ENCODE measurements around the gene CASP7. TPM values are rescaled to one million over a fixed set of nuclear protein-coding genes. Genes with fewer than 3 reads are reported as not detected.

The CASP7 gene
- total and polyA plus RNA-seq, 4 donors = 8.8 to 25.0 (median 11.4) TPM

DNA sequence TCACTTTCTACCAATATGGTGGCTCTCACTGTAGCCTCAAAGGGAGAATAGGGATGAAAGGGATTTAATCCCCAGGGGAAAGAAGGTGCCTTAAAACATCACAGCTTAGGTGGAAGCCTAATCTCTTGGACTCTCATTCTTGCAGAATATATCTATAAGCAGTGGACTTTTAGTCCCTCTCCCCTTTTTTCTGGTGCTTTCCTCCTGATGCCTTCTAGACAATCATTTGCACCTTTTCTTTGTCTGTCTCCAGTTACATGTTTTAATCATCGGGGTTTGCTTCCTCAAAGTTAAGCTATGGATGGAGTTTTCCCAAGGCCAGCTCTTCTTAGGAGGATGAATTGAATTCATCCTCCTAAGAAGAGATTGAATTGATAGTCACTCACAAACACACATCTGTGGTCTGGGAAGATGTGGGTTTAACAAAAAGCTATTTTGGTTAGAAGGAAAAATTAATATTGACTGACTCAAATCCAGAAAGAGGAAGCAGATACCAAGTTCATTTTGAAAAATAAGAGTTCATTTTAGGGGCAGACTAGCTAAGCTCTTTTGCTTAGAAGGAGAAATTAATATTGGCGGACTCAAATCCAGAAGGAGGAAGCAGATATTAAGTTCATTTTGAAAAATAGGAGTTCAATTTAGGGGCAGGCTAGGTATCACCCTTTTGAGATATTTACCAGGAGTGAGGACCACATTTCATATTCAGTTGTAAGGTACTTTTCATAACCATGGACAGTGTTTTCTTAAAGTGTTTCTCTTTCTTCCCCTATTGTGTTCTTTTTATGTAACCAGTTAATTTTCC is 36.6 kb downstream of the CASP7 start:
- H3K9ac ChIP-seq (ENCODE audit: low read depth in 1 of 2, low read length in 2 of 2) = no peak overlapping the region
- whole genome bisulfite sequencing = 47% methylated on average over 2 of the region's 2 CpGs
- H3K4me3 ChIP-seq (ENCODE audit: low read depth in 1 of 3, low read length in 3 of 3) = no peak overlapping the region
- H3K9me3 ChIP-seq (ENCODE audit: control insufficient read depth in 4 of 4, low read length in 3 of 4) = no peaks in the 10 kb centered on the region
- H3K36me3 ChIP-seq (ENCODE audit: control insufficient read depth in 4 of 4, insufficient read depth in 3 of 4, low read depth in 1 of 4, low read length in 3 of 4) = peaks cover 3 to 18% (median 8%) of the 10 kb centered on the region in 4 donors
- no peaks in the 10 kb centered on the region for H3K27me3 ChIP-seq (ENCODE audit: control insufficient read depth in 4 of 4, insufficient read depth in 4 of 4, low read length in 3 of 4)
- no peak for TF ChIP-seq GABPA (IDR thresholded peaks at IDR 0.05 in 1 of 2, conservative IDR thresholded peaks at IDR 0.05 in 1 of 2)
- TF ChIP-seq EGR1 (IDR thresholded peaks at IDR 0.05; ENCODE audit: low read depth in 2 of 2) = no peak
- no peak for TF ChIP-seq HNF4G (IDR thresholded peaks at IDR 0.05)
- TF ChIP-seq SP1 (IDR thresholded peaks at IDR 0.05) = no peak
- TF ChIP-seq, protein P1, sequence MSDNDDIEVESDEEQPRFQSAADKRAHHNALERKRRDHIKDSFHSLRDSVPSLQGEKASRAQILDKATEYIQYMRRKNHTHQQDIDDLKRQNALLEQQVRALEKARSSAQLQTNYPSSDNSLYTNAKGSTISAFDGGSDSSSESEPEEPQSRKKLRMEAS (IDR thresholded peaks at IDR 0.05) = no peak
- TF ChIP-seq RXRA (IDR thresholded peaks at IDR 0.05) = no peak
- TF ChIP-seq, protein P2, sequence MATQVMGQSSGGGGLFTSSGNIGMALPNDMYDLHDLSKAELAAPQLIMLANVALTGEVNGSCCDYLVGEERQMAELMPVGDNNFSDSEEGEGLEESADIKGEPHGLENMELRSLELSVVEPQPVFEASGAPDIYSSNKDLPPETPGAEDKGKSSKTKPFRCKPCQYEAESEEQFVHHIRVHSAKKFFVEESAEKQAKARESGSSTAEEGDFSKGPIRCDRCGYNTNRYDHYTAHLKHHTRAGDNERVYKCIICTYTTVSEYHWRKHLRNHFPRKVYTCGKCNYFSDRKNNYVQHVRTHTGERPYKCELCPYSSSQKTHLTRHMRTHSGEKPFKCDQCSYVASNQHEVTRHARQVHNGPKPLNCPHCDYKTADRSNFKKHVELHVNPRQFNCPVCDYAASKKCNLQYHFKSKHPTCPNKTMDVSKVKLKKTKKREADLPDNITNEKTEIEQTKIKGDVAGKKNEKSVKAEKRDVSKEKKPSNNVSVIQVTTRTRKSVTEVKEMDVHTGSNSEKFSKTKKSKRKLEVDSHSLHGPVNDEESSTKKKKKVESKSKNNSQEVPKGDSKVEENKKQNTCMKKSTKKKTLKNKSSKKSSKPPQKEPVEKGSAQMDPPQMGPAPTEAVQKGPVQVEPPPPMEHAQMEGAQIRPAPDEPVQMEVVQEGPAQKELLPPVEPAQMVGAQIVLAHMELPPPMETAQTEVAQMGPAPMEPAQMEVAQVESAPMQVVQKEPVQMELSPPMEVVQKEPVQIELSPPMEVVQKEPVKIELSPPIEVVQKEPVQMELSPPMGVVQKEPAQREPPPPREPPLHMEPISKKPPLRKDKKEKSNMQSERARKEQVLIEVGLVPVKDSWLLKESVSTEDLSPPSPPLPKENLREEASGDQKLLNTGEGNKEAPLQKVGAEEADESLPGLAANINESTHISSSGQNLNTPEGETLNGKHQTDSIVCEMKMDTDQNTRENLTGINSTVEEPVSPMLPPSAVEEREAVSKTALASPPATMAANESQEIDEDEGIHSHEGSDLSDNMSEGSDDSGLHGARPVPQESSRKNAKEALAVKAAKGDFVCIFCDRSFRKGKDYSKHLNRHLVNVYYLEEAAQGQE (IDR thresholded peaks at IDR 0.05) = no peak
- TF ChIP-seq HNF4A (conservative IDR thresholded peaks at IDR 0.05) = no peak
- TF ChIP-seq, protein P3, sequence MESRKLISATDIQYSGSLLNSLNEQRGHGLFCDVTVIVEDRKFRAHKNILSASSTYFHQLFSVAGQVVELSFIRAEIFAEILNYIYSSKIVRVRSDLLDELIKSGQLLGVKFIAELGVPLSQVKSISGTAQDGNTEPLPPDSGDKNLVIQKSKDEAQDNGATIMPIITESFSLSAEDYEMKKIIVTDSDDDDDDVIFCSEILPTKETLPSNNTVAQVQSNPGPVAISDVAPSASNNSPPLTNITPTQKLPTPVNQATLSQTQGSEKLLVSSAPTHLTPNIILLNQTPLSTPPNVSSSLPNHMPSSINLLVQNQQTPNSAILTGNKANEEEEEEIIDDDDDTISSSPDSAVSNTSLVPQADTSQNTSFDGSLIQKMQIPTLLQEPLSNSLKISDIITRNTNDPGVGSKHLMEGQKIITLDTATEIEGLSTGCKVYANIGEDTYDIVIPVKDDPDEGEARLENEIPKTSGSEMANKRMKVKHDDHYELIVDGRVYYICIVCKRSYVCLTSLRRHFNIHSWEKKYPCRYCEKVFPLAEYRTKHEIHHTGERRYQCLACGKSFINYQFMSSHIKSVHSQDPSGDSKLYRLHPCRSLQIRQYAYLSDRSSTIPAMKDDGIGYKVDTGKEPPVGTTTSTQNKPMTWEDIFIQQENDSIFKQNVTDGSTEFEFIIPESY (IDR thresholded peaks at IDR 0.05) = no peak
- no peak for TF ChIP-seq RAD21 (IDR thresholded peaks at IDR 0.05)
- no peak for TF ChIP-seq FOXA2 (IDR thresholded peaks at IDR 0.05)
- no peak for TF ChIP-seq JUND (IDR thresholded peaks at IDR 0.05)
- H3K27ac ChIP-seq (ENCODE audit: low read depth in 1 of 2, low read length in 2 of 2) = no peak overlapping the region
- DNase-seq (ENCODE audit: low spot score) = no peak
- no peaks in the 10 kb centered on the region for H3K4me1 ChIP-seq (ENCODE audit: control insufficient read depth in 4 of 4, insufficient read depth in 4 of 4, low read length in 3 of 4)

DNA sequence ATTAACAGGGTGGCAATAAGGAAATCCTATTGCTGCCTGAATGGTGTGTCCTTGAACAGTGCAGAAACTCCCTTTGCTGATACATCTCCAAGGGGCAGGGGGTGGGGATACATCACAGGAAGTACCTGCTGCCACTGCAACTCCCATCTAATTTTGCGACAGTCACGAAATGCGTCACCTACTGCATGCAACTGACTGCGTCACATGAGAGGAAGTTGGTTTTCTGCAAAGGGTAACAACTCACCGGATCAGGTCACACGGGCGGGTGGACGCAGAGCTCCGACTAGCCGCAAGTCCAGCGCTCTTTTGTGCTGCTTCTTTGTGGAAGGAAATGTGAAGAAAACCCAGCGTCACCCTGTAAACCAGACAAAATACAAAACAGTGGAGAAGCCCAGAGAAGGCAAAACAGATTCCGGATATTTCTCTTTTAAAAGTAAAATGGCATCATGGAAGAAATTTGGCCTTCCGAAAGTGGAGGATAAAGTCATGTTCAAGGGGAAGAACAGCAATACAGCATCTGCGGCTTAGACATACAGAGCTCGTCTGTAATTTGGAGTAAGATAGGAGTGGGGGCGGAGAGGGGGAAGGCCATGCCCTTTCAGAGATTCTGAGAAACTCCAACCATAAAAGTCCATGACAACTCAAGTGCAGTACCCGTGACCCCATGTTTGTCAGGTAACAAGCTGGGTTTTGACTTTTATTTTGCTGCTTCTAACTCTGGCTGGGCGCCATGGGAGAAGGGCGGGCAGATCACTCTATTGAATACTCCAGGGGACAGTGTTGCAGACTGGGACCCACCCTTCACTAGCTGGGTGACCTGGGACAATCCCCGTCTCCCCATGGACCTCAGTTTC is 39.5 kb downstream of the CASP7 start:
- no peak for TF ChIP-seq SP1 (IDR thresholded peaks at IDR 0.05)
- Histone ChIP-seq H3K9ac (ENCODE audit: low read depth in 1 of 2, low read length in 2 of 2) (no peak overlapping the region), H3K27me3 (ENCODE audit: control insufficient read depth in 4 of 4, insufficient read depth in 4 of 4, low read length in 3 of 4) (no peaks in the 10 kb centered on the region), H3K4me1 (ENCODE audit: control insufficient read depth in 4 of 4, insufficient read depth in 4 of 4, low read length in 3 of 4) (no peaks in the 10 kb centered on the region), H3K4me3 (ENCODE audit: low read depth in 1 of 3, low read length in 3 of 3) (no peak overlapping the region), H3K27ac (ENCODE audit: low read depth in 1 of 2, low read length in 2 of 2) (no peak overlapping the region), H3K9me3 (ENCODE audit: control insufficient read depth in 4 of 4, low read length in 3 of 4) (no peaks in the 10 kb centered on the region), H3K36me3 (ENCODE audit: control insufficient read depth in 4 of 4, insufficient read depth in 3 of 4, low read depth in 1 of 4, low read length in 3 of 4) (peaks cover 4 to 29% (median 16%) of the 10 kb centered on the region in 4 donors)
- WGBS = 87% methylated on average over 21 of the region's 21 CpGs
- no peak for DNase-seq (ENCODE audit: low spot score)

Data from liver (tissue), 9 donors.